ENCODE data around the gene CYB561A3. TPM values are rescaled to one million over a fixed set of nuclear protein-coding genes. Genes with fewer than 3 reads are reported as not detected.

CYB561A3 gene
- total RNA-seq, 2 experiments from 2014 or later: 28.1 to 63.8 TPM

- intact Hi-C loops (cut with micrococcal nuclease; ENCODE audit: unreplicated experiment): no loop called here
- Histone ChIP-seq H3K36me3 (ENCODE audit: insufficient read depth, low read length) (peaks cover 100% of the 10 kb centered on the region), H3K9me2 (ENCODE audit: insufficient read depth, low read length) (no peaks in the 10 kb centered on the region)
Observed at GRCh38 chr11:61406067-61406466, 44.4 kb upstream of the CYB561A3 start.

DNA sequence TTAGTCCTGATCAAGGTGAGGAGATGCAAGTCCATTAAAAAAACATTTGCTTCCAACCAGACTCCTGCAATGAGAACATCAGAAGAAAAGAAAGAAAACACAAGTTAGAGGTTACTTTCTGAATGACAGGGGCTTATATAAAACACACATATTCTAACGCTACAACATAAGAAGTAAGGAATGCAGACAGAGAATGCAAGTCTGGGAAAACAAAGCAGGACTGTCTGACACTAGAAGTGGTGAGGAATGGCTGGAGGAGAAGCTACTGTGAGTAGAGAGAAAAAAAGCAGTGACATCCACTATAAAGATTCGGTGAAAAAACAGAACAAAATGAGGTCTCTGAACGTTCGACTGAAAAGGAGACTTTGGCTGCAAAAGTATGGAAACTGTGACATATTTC is 43.0 kb upstream of the CYB561A3 start:
- H3K36me3 ChIP-seq (ENCODE audit: insufficient read depth, low read length): peaks cover 90% of the 10 kb centered on the region
- no peak for DNase-seq (ENCODE audit: low spot score)
- H3K4me3 ChIP-seq (ENCODE audit: low read depth, low read length, poor library complexity, severe bottlenecking): no peak overlapping the region
- H3K4me1 ChIP-seq (ENCODE audit: insufficient read depth, low read length, poor library complexity, severe bottlenecking): no peaks in the 10 kb centered on the region
- no peak overlapping the region for H3K27ac ChIP-seq (ENCODE audit: low read depth, low read length, poor library complexity, severe bottlenecking)
- BruUV-seq (replicated peaks): no TSS peak
- no peaks in the 10 kb centered on the region for H3K79me2 ChIP-seq (ENCODE audit: insufficient read depth, low read depth, low read length)
- H3K9me3 ChIP-seq (ENCODE audit: low read length): no peaks in the 10 kb centered on the region
- POLR2A ChIA-PET: interaction anchor here (0.6 kb wide), 1 partner anchor 16 kb away, joined by 3 read pairs; no protein-coding TSS in a partner anchor
- no peak overlapping the region for H2AFZ ChIP-seq (ENCODE audit: low read length)
- H4K20me1 ChIP-seq (ENCODE audit: insufficient read depth, low read length): peaks cover 6% of the 10 kb centered on the region; the same call in 1 of the 2 replicates
- no peak overlapping the region for H3K4me2 ChIP-seq (ENCODE audit: low read length)
- TF ChIP-seq CTCF (conservative IDR thresholded peaks at IDR 0.05; ENCODE audit: low read length) (no peak), EZH2phosphoT487 (IDR thresholded peaks at IDR 0.05; ENCODE audit: borderline replicate concordance, low read depth, low read length) (no peak)
- intact Hi-C loops (cut with micrococcal nuclease; ENCODE audit: unreplicated experiment): no loop called here
- CTCF ChIA-PET (ENCODE audit: unreplicated experiment): no interaction called here
- no peaks in the 10 kb centered on the region for H3K9me2 ChIP-seq (ENCODE audit: insufficient read depth, low read length)

More at GRCh38 chr11:61406067-61406466, 44.4 kb upstream of the CYB561A3 start:
- DNase-seq (ENCODE audit: low spot score): no peak
- Histone ChIP-seq H3K27ac (ENCODE audit: low read depth, low read length, poor library complexity, severe bottlenecking) (no peak overlapping the region), H2AFZ (ENCODE audit: low read length) (no peak overlapping the region), H3K79me2 (ENCODE audit: insufficient read depth, low read depth, low read length) (no peaks in the 10 kb centered on the region), H3K9me3 (ENCODE audit: low read length) (no peaks in the 10 kb centered on the region), H3K4me2 (ENCODE audit: low read length) (no peak overlapping the region), H3K4me3 (ENCODE audit: low read depth, low read length, poor library complexity, severe bottlenecking) (no peak overlapping the region), H4K20me1 (ENCODE audit: insufficient read depth, low read length) (peaks cover 6% of the 10 kb centered on the region; the same call in 1 of the 2 replicates), H3K4me1 (ENCODE audit: insufficient read depth, low read length, poor library complexity, severe bottlenecking) (no peaks in the 10 kb centered on the region)
- POLR2A ChIA-PET: interaction anchor here (0.6 kb wide), 1 partner anchor 1730 kb away, joined by 10 read pairs; no protein-coding TSS in a partner anchor
- CTCF ChIA-PET (ENCODE audit: unreplicated experiment): interaction anchor here (0.6 kb wide), 1 partner anchor 355 kb away, joined by 3 read pairs; no protein-coding TSS in a partner anchor
- no TSS peak for BruUV-seq (replicated peaks)
- no peak for TF ChIP-seq CTCF (conservative IDR thresholded peaks at IDR 0.05; ENCODE audit: low read length)
- TF ChIP-seq EZH2phosphoT487 (IDR thresholded peaks at IDR 0.05; ENCODE audit: borderline replicate concordance, low read depth, low read length): no peak

- no peak for TF ChIP-seq EZH2phosphoT487 (IDR thresholded peaks at IDR 0.05; ENCODE audit: borderline replicate concordance, low read depth, low read length)
- no peak for TF ChIP-seq CTCF (conservative IDR thresholded peaks at IDR 0.05; ENCODE audit: low read length)
- intact Hi-C loops (cut with micrococcal nuclease; ENCODE audit: unreplicated experiment): no loop called here
- Histone ChIP-seq H3K4me3 (ENCODE audit: low read depth, low read length, poor library complexity, severe bottlenecking) (no peak overlapping the region), H3K79me2 (ENCODE audit: insufficient read depth, low read depth, low read length) (no peaks in the 10 kb centered on the region), H3K9me3 (ENCODE audit: low read length) (no peaks in the 10 kb centered on the region), H3K4me2 (ENCODE audit: low read length) (no peak overlapping the region), H3K9me2 (ENCODE audit: insufficient read depth, low read length) (no peaks in the 10 kb centered on the region), H4K20me1 (ENCODE audit: insufficient read depth, low read length) (peaks cover 6% of the 10 kb centered on the region; the same call in 1 of the 2 replicates), H3K27ac (ENCODE audit: low read depth, low read length, poor library complexity, severe bottlenecking) (no peak overlapping the region), H3K36me3 (ENCODE audit: insufficient read depth, low read length) (peaks cover 85% of the 10 kb centered on the region), H3K4me1 (ENCODE audit: insufficient read depth, low read length, poor library complexity, severe bottlenecking) (no peaks in the 10 kb centered on the region), H2AFZ (ENCODE audit: low read length) (no peak overlapping the region)
- no peak for DNase-seq (ENCODE audit: low spot score)
- ChIA-PET POLR2A (no interaction called here), CTCF (ENCODE audit: unreplicated experiment) (no interaction called here)
- TSS peak; percentile 60 for BruUV-seq (replicated peaks)
Observed at GRCh38 chr11:61404103-61404502, 42.4 kb upstream of the CYB561A3 start.

Data from OCI-LY7 (cell line).